K562 (cell line): ENCODE measurements around the gene GRIN2A. TPM values are rescaled to one million over a fixed set of nuclear protein-coding genes. Genes with fewer than 3 reads are reported as not detected.

Experiments
- ATAC-seq: fragments of 200-7000 bp; cut with Tn5 transposase; 3 replicates; pipeline ENCODE4 v1.9.1; 2020; ENCODE audit warnings: moderate library complexity
- BruUV-seq: library from RNA; stranded (reverse); fragments of 400-500 nt; replicated peaks from 2 replicates; lab custom pipeline; 2021; lab: Mats Ljungman, UMichigan
- CTCF ChIA-PET: fragments of 300-600 bp; formaldehyde crosslinking; extraction: SDS; loops from one replicate; lab custom pipeline; 2021; ENCODE audit warnings: low intra/inter-chr PET ratio; lab: Yijun Ruan, JAX
- POLR2A ChIA-PET: fragments of 300-600, 350-650 bp; sonication (Branson Sonifier 250); formaldehyde crosslinking; extraction: SDS; loops from one replicate; lab custom pipeline; 2021; ENCODE audit warnings: antibody characterized with exemption, inconsistent platforms; lab: Yijun Ruan, JAX
- DNase-seq, 4 experiments: peaks; one replicate each; pipeline versions ENCODE4 v3.0.0 to v3.0.0-alpha.2; 2011 to 2018; ENCODE audit warnings: low spot score in 3 of 4, mixed read lengths in 3 of 4; ENCODE audit errors: extremely low read depth in 1 of 4
- FAIRE-seq: peaks from 2 replicates; lab custom pipeline; 2011; peaks lifted over from hg19 to GRCh38; lab: Jason Lieb, UNC
- H2AFZ ChIP-seq: 2 replicates; pipeline ENCODE4 v1.6.0; 2011; ENCODE audit warnings: low read depth, low read length, control low read depth, inconsistent platforms
- H3K27ac ChIP-seq: fragments of 200-600 bp; 3 replicates; pipeline ENCODE4 v1.8.0; 2011; ENCODE audit warnings: low read depth, mild to moderate bottlenecking, control low read depth, inconsistent platforms, low read length, moderate library complexity, mixed read lengths; ENCODE audit errors: extremely low read depth
- H3K27me3 ChIP-seq, 2 experiments: fragments of 300-600 bp in 1 of 2; 2 replicates in 1 of 2; 3 replicates in 1 of 2; pipeline versions ENCODE4 v1.6.0 to v1.8.0; 2011; ENCODE audit warnings: inconsistent platforms in 2 of 2, low read length in 2 of 2, mild to moderate bottlenecking in 1 of 2, mixed read lengths in 1 of 2, moderate library complexity in 1 of 2; ENCODE audit not compliant: control insufficient read depth in 2 of 2, insufficient read depth in 2 of 2
- H3K36me3 ChIP-seq: fragments of 300-600 bp; 3 replicates; pipeline ENCODE4 v1.8.0; 2011; ENCODE audit warnings: mild to moderate bottlenecking, low read length, inconsistent platforms; ENCODE audit not compliant: control insufficient read depth, insufficient read depth
- H3K4me1 ChIP-seq, 2 experiments: fragments of 200-600 bp in 1 of 2; replicated peaks in 1 of 2; 2 replicates in 1 of 2; 3 replicates in 1 of 2; pipeline versions ENCODE4 v1.5.1 to v1.8.0; 2011; ENCODE audit warnings: inconsistent platforms in 2 of 2, low read length in 2 of 2, mild to moderate bottlenecking in 1 of 2, mixed read lengths in 1 of 2, moderate library complexity in 1 of 2; ENCODE audit not compliant: control insufficient read depth in 2 of 2, insufficient read depth in 2 of 2
- H3K4me2 ChIP-seq: 2 replicates; pipeline ENCODE4 v1.6.1; 2011; ENCODE audit warnings: low read length, control low read depth, inconsistent platforms, mixed read lengths; ENCODE audit not compliant: insufficient read depth
- H3K4me3 ChIP-seq: fragments of 200-600 bp; sonication (generic), shearing (Covaris generic); 2 replicates; pipeline ENCODE4 v1.5.1; 2016; ENCODE audit warnings: control low read depth, inconsistent platforms
- H3K79me2 ChIP-seq: fragments of 200-600 bp; 3 replicates; pipeline ENCODE4 v1.8.0; 2011; ENCODE audit warnings: low read length, inconsistent platforms; ENCODE audit not compliant: control insufficient read depth, insufficient read depth
- H3K9ac ChIP-seq, 2 experiments: 2 replicates each; pipeline versions ENCODE4 v1.6.0 to v1.6.1; 2011; ENCODE audit warnings: low read depth in 2 of 2, low read length in 2 of 2, control low read depth in 1 of 2, inconsistent platforms in 1 of 2, mild to moderate bottlenecking in 1 of 2, mixed read lengths in 1 of 2; ENCODE audit not compliant: insufficient read depth in 1 of 2
- H3K9me1 ChIP-seq: one replicate; pipeline ENCODE4 v1.6.0; 2011; ENCODE audit warnings: inconsistent platforms, mild to moderate bottlenecking, low read length, moderate library complexity; ENCODE audit not compliant: control insufficient read depth, insufficient read depth
- H3K9me3 ChIP-seq: replicated peaks from 2 replicates; pipeline ENCODE4 v1.5.1; 2011; ENCODE audit warnings: low read depth, low read length, inconsistent platforms; ENCODE audit not compliant: control insufficient read depth, insufficient read depth
- H4K20me1 ChIP-seq: replicated peaks from 2 replicates; pipeline ENCODE4 v1.6.1; 2011; ENCODE audit warnings: low read length, inconsistent platforms, mixed read lengths; ENCODE audit not compliant: control insufficient read depth, insufficient read depth
- CBFA2T2 ChIP-seq: fragments of 450-650 bp; conservative IDR thresholded peaks from 2 replicates; pipeline ENCODE4 v1.6.1; 2017; ENCODE audit warnings: mild to moderate bottlenecking
- ETV5 ChIP-seq: sonication (generic); formaldehyde crosslinking; IDR thresholded peaks from 2 replicates; pipeline ENCODE4 v1.4.0; 2020; ENCODE audit warnings: low read depth, mild to moderate bottlenecking, missing genetic modification reagents
- ID3 ChIP-seq, 2 experiments: fragments of 250-450 bp in 1 of 2; fragments of 450-650 bp in 1 of 2; sonication (Bioruptor Pico) in 1 of 2; IDR thresholded peaks; 2 replicates each; pipeline versions ENCODE4 v1.6.1 to v1.8.0; 2016 to 2021; ENCODE audit warnings: mild to moderate bottlenecking in 2 of 2, moderate library complexity in 2 of 2, missing compliant biosample characterization in 1 of 2, missing genetic modification characterization in 1 of 2
- KAT2B ChIP-seq: IDR thresholded peaks from one replicate; pipeline ENCODE4 v1.6.1; 2012; ENCODE audit warnings: low read depth, mild to moderate bottlenecking, control low read depth, inconsistent platforms, low read length, moderate library complexity
- RAD51 ChIP-seq: fragments of 450-650 bp; IDR thresholded peaks from 2 replicates; pipeline ENCODE4 v1.7.1; 2016; ENCODE audit warnings: low read depth, mild to moderate bottlenecking, borderline replicate concordance
- SIN3B ChIP-seq: fragments of 450-650 bp; IDR thresholded peaks from 2 replicates; pipeline ENCODE4 v1.6.1; 2017; ENCODE audit warnings: low read depth, mild to moderate bottlenecking, moderate library complexity
- TFE3 ChIP-seq: fragments of 450-650 bp; formaldehyde crosslinking; IDR thresholded peaks from 2 replicates; pipeline ENCODE4 v1.4.0; 2020; ENCODE audit warnings: mild to moderate bottlenecking, mixed read lengths
- U2AF1 ChIP-seq: fragments of 200-400 bp; formaldehyde crosslinking; optimal IDR thresholded peaks from 2 replicates; pipeline ENCODE3; 2017; ENCODE audit warnings: mild to moderate bottlenecking, low read depth, low read length, moderate library complexity
- USF2 ChIP-seq: sonication (generic); formaldehyde crosslinking; IDR thresholded peaks from 2 replicates; pipeline ENCODE4 v1.5.0; 2020; ENCODE audit warnings: missing genetic modification reagents
- XRCC3 ChIP-seq: fragments of 450-650 bp; IDR thresholded peaks from 2 replicates; pipeline ENCODE4 v1.6.1; 2017; ENCODE audit warnings: mild to moderate bottlenecking, moderate library complexity
- ZNF395 ChIP-seq: fragments of 200-800 bp; sonication (Bioruptor generic); IDR thresholded peaks from 2 replicates; pipeline ENCODE4 v1.6.1; 2017; ENCODE audit warnings: missing genetic modification characterization, missing compliant biosample characterization
- ZNF398 ChIP-seq: fragments of 250-450 bp; sonication (Bioruptor Pico); IDR thresholded peaks from 2 replicates; pipeline ENCODE4 v1.8.0; 2021; ENCODE audit warnings: moderate library complexity, mild to moderate bottlenecking, inconsistent platforms
- ZNF584 ChIP-seq: fragments of 200-800 bp; sonication (Bioruptor generic); IDR thresholded peaks from 2 replicates; pipeline ENCODE4 v1.6.1; 2016; ENCODE audit warnings: low read depth, mild to moderate bottlenecking, missing genetic modification characterization, missing compliant biosample characterization
- WGBS: fragments of 100-300 bp; shearing (Covaris generic); methylation state at CpG from one replicate; pipeline ENCODE4 v1.1.6; 2016; ENCODE audit warnings: low coverage, mixed read lengths; ENCODE audit not compliant: insufficient coverage; ENCODE audit errors: missing lambda C conversion rate; 5-methylcytosine and 5-hydroxymethylcytosine counted together
- in situ Hi-C: fragments of 300-500 bp; cut with MboI; formaldehyde crosslinking; loops from 4 replicates; pipeline ENCODE4 v1.15.0; 2018; ENCODE audit warnings: inconsistent platforms, mixed read lengths
- intact Hi-C: fragments of 100-400 bp; cut with micrococcal nuclease; formaldehyde crosslinking; loops from 2 replicates; pipeline ENCODE4 v1.14.2; 2022
- polyA plus RNA-seq, 8 experiments: library from polyadenylated mRNA; depleted of rRNA in 4 of 8; stranded (reverse) in 5 of 8; unstranded in 3 of 8; fragments of >200 nt; fragmentation: Nextera tagmentation in 2 of 8; fragmentation: Illumina TruSeq in 1 of 8; extraction: Ambion mirVana in 2 of 8; extraction: Trizol in 1 of 8; gene quantifications; 2 replicates each; pipeline versions ENCODE4 v1.2.1 to v1.2.3, GENCODE V29; 2011 to 2014; ENCODE audit warnings: inconsistent platforms in 1 of 8, missing spikeins in 1 of 8
- total RNA-seq, 7 experiments: library from RNA; depleted of rRNA in 6 of 7; stranded (reverse); fragments of >200 nt in 6 of 7; fragmentation: Illumina TruSeq in 2 of 7; extraction: Trizol in 2 of 7; gene quantifications; 2 replicates each; pipeline versions ENCODE4 v1.2.1 to v1.2.3, GENCODE V29; 2011 to 2021; ENCODE audit warnings: low replicate concordance in 1 of 7

The GRIN2A gene
- total and polyA plus RNA-seq, 9 of the 15 experiments (the other 6 are each of a cell fraction or from before 2014, with no cell fraction given) = not detected

GRCh38 chr16:10009684-10010083 lies 172.5 kb downstream of the GRIN2A start:
- TF ChIP-seq SIN3B (no peak), RAD51 (peak; percentile 82), ETV5 (CRISPR knock-in tag) (no peak), ID3 (CRISPR knock-in tag; IDR thresholded peaks at IDR 0.05) (no peak), ID3 (tag; IDR thresholded peaks at IDR 0.05) (no peak), ZNF398 (CRISPR knock-in tag) (no peak), ZNF395 (CRISPR knock-in tag) (no peak), XRCC3 (no peak), TFE3 (CRISPR knock-in tag) (peak; percentile 83), U2AF1 (no peak), USF2 (CRISPR knock-in tag) (peak; percentile 64), CBFA2T2 (0 out of 2 replicates have a peak, but pooled peaks have one; percentile 35), KAT2B (no peak), ZNF584 (CRISPR knock-in tag) (no peak)
- Histone ChIP-seq H4K20me1 (no peaks in the 10 kb centered on the region), H3K27me3 (no peaks in the 10 kb centered on the region), H3K4me2 (no peak overlapping the region), H2AFZ (no peak overlapping the region), H3K9me1 (peaks cover 2% of the 10 kb centered on the region), H3K79me2 (no peaks in the 10 kb centered on the region), H3K27ac (no peak overlapping the region), H3K4me1 (no peaks in the 10 kb centered on the region), H3K36me3 (no peaks in the 10 kb centered on the region), H3K9ac (no peak overlapping the region), H3K4me3 (no peak overlapping the region), H3K9me3 (no peaks in the 10 kb centered on the region)
- in situ Hi-C loops (no loop called here), intact Hi-C loops (no loop called here)
- no TSS peak for BruUV-seq
- ChIA-PET CTCF (no interaction called here), POLR2A (no interaction called here)
- DNase-seq (no peak), ATAC-seq (no peak), FAIRE-seq (no peak)
- 0% methylated on average over 6 of the region's 6 CpGs for WGBS
